Prostate gland (tissue), 2 donors: ENCODE measurements around the gene RNF25. TPM values are rescaled to one million over a fixed set of nuclear protein-coding genes. Genes with fewer than 3 reads are reported as not detected.

Source experiments
- DNase-seq: peaks from one replicate; pipeline ENCODE4 v3.0.0-alpha.2; 2019; ENCODE audit warnings: low spot score
- H3K27ac ChIP-seq, 2 donors: fragments of 200-600 bp; sonication (generic); 2 replicates each; pipeline ENCODE4 v1.5.1; 2017 to 2019
- H3K27me3 ChIP-seq: fragments of 200-600 bp; sonication (generic); replicated peaks from 2 replicates; pipeline ENCODE4 v1.5.1; 2019; ENCODE audit not compliant: insufficient read depth
- H3K36me3 ChIP-seq, 2 donors: fragments of 200-600 bp; sonication (generic); 1 replicate in 1 of 2; 2 replicates in 1 of 2; pipeline versions ENCODE4 v1.5.1 to v1.8.1; 2017 to 2019
- H3K4me1 ChIP-seq: fragments of 200-600 bp; sonication (generic); replicated peaks from 2 replicates; pipeline ENCODE4 v1.5.1; 2019
- H3K4me3 ChIP-seq, 2 donors: fragments of 200-600 bp; sonication (generic); 2 replicates each; pipeline ENCODE4 v1.5.1; 2017 to 2019
- H3K9me3 ChIP-seq: fragments of 200-600 bp; sonication (generic); 2 replicates; pipeline ENCODE4 v1.5.1; 2017
- POLR2A ChIP-seq: fragments of 450-650 bp; IDR thresholded peaks from one replicate; pipeline ENCODE4 v1.6.1; 2016; ENCODE audit warnings: antibody characterized with exemption, mild to moderate bottlenecking
- POLR2AphosphoS5 ChIP-seq: sonication (generic); formaldehyde crosslinking; IDR thresholded peaks from one replicate; pipeline ENCODE4 v1.6.1; 2017; ENCODE audit warnings: antibody characterized with exemption
- WGBS: methylation state at CpG from one replicate; pipeline ENCODE4 v1.1.5; 2018; 5-methylcytosine and 5-hydroxymethylcytosine counted together
- intact Hi-C: fragments of 100-400 bp; cut with DNase I; formaldehyde crosslinking; loops from one replicate; pipeline ENCODE4 v1.14.2; 2022
- total RNA-seq, 2 donors: library from RNA; depleted of rRNA; stranded (reverse); fragments of >200 nt; gene quantifications; one replicate each; pipeline ENCODE4 v1.1.0, GENCODE V29; 2016
- TF ChIP-seq, protein P1 (sequence below), 4 experiments: fragments of 200-600 bp in 2 of 4; fragments of 450-650 bp in 2 of 4; sonication (generic) in 2 of 4; IDR thresholded peaks; 1 replicate in 3 of 4; 2 replicates in 1 of 4; pipeline ENCODE4 v1.5.1; 2016 to 2019; ENCODE audit warnings: antibody characterized with exemption in 4 of 4, mild to moderate bottlenecking in 2 of 4, moderate library complexity in 2 of 4

The RNF25 gene
- total RNA-seq, 2 donors from 2014 or later = 20.0 to 32.5 TPM

DNA sequence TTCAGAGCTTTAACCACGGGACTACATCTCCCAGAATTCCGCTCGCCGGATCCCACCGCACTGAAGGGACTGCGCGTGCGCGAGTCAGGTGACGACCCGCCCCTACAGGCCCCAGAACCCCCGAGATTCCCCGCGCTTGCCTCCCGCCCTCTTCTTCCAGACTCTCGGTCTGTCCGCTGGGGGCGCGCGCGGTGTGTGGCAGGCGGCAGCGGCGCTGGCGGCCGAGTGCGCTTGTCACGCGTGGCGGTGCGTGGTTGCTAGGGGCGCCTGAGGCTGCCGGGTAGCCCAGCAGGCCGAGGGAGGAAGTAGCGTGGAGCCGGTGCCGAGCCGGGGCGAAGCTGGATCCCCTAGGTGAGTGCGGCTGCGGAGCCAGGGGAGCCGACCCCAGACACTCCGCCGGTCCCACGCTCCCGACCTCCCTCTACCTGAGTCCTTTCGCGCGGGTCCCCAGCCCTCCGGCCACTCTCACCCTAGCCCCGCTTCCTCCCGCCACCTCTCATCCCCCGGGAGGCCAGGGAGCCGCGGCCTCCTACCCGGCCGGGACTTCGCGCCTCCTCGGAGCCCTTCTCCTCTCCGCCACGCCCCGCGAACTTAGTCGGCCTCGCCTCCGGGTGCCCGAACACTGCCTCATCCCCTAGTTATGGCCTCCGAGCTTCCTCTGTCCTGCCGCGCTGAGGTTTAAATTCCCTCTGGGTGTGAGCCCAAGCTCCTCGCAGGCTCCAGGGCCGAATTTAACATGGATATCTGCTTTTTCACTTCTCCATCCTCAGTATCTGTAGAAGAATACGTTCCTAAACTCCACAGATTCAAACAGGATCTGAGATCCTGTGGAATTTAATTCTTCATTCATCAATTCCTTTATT lies 39.1 kb upstream of the RNF25 start, which contains the start of gene TTLL4:
TSS of gene TTLL4 (plus strand) at position 149 of the 863 bp plus-strand sequence. CDS start 26,842 bp downstream, outside the sequence.
- no peaks in the 10 kb centered on the region for H3K9me3 ChIP-seq
- intact Hi-C loops = loop anchor here (2.0 kb wide), 1 partner anchor 136 kb away; no protein-coding TSS in a partner anchor
- TF ChIP-seq POLR2AphosphoS5 (peak; percentile 97), POLR2A (peak; percentile 87)
- TF ChIP-seq, protein P1, sequence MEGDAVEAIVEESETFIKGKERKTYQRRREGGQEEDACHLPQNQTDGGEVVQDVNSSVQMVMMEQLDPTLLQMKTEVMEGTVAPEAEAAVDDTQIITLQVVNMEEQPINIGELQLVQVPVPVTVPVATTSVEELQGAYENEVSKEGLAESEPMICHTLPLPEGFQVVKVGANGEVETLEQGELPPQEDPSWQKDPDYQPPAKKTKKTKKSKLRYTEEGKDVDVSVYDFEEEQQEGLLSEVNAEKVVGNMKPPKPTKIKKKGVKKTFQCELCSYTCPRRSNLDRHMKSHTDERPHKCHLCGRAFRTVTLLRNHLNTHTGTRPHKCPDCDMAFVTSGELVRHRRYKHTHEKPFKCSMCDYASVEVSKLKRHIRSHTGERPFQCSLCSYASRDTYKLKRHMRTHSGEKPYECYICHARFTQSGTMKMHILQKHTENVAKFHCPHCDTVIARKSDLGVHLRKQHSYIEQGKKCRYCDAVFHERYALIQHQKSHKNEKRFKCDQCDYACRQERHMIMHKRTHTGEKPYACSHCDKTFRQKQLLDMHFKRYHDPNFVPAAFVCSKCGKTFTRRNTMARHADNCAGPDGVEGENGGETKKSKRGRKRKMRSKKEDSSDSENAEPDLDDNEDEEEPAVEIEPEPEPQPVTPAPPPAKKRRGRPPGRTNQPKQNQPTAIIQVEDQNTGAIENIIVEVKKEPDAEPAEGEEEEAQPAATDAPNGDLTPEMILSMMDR (IDR thresholded peaks at IDR 0.05) = peak; percentile 89 to 99 (median 93)
- H3K27ac ChIP-seq = peak within 1 kb of the TSS; percentile 93 to 95
- H3K36me3 ChIP-seq = no peaks in the 10 kb centered on the region
- H3K4me1 ChIP-seq = no peaks in the 10 kb centered on the region
- peak within 1 kb of the TSS; percentile 69 to 78 for H3K4me3 ChIP-seq
- DNase-seq = peak; percentile 97
- under 1% methylated on average over 65 of the region's 74 CpGs for WGBS
- no peaks in the 10 kb centered on the region for H3K27me3 ChIP-seq

DNA sequence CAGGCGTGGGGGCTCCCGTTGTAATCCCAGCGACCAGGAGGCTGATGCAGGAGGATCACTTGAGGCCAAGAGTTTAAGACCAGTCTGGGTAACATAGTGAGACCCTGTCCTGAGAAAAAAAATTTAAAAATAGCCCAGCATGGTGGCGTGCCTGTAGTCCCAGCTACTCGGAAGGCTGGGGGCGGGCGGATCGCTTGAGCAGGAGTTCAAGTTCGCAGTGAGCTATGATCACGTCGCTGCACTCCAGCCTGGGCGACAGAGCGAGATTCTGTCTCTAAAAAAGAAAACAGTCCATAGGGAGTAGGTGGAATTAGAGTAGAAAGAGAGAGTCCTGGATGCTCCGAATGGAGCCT lies 38.5 kb upstream of the RNF25 start:
- Histone ChIP-seq H3K4me1 (no peaks in the 10 kb centered on the region), H3K4me3 (peak overlapping the region; percentile 69 to 78), H3K9me3 (no peaks in the 10 kb centered on the region), H3K27me3 (no peaks in the 10 kb centered on the region), H3K36me3 (no peaks in the 10 kb centered on the region), H3K27ac (peak overlapping the region in 1 of 2 donors; percentile 93)
- no peak for DNase-seq
- WGBS = 40% methylated on average over 14 of the region's 14 CpGs
- TF ChIP-seq POLR2AphosphoS5 (no peak), POLR2A (no peak)
- TF ChIP-seq, protein P1 (IDR thresholded peaks at IDR 0.05) = no peak
- intact Hi-C loops = loop anchor here (2.0 kb wide), 1 partner anchor 136 kb away; no protein-coding TSS in a partner anchor

DNA sequence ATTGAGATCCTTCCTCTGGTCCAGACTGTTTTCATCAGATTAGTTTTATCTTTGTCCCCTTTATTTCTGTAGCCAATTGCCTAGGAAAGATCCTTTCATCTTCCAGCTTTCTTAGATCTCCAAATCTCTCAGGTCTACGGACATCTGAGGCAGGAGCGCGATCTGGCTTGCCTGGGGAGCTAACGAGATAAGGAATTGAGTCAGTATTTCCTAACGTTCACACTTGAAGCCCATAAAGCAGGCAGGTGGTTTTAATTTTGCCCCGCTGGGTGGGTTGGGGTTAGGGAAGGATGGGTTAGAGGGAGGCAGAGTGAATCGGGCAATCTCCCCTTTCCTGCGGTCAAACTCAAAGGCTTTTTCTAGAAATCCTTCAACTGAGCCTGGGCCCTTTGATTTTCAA lies 38.1 kb upstream of the RNF25 start:
- DNase-seq = no peak
- no peak for TF ChIP-seq POLR2A
- no peak for TF ChIP-seq POLR2AphosphoS5
- TF ChIP-seq, protein P1 (IDR thresholded peaks at IDR 0.05) = no peak
- no peak overlapping the region for H3K4me3 ChIP-seq
- H3K27me3 ChIP-seq = no peaks in the 10 kb centered on the region
- intact Hi-C loops = loop anchor here (2.0 kb wide), 1 partner anchor 137 kb away; no protein-coding TSS in a partner anchor
- H3K4me1 ChIP-seq = no peaks in the 10 kb centered on the region
- no peaks in the 10 kb centered on the region for H3K9me3 ChIP-seq
- H3K36me3 ChIP-seq = no peaks in the 10 kb centered on the region
- 73% methylated on average over 8 of the region's 8 CpGs for WGBS
- H3K27ac ChIP-seq = no peak overlapping the region

DNA sequence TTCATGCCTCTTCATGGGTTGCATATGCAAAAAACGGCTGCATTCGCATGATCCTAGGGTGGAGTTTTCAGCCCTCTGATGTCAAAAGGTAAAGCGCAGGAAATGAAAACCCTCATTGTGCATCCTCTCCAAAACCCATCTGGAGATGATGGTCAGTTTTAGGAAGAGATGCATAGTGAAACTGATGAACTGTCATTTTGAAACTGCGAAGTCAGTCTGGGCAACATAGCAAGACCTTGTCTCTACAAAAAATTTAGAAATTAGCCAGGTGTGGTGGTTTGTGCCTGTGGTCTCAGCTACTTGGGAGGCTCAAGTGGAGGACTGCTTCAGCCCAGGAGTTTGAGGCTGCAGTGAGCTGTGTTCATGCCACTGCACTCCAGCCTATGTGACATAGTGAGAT lies 36.3 kb upstream of the RNF25 start:
- 95% methylated on average over 4 of the region's 4 CpGs for WGBS
- DNase-seq = no peak
- H3K36me3 ChIP-seq = no peaks in the 10 kb centered on the region
- H3K27me3 ChIP-seq = no peaks in the 10 kb centered on the region
- H3K27ac ChIP-seq = no peak overlapping the region
- no peak overlapping the region for H3K4me3 ChIP-seq
- H3K4me1 ChIP-seq = no peaks in the 10 kb centered on the region
- TF ChIP-seq POLR2AphosphoS5 = no peak
- no peak for TF ChIP-seq POLR2A
- TF ChIP-seq, protein P1 (IDR thresholded peaks at IDR 0.05) = no peak
- intact Hi-C loops = no loop called here
- no peaks in the 10 kb centered on the region for H3K9me3 ChIP-seq
